IMR-90 (cell line): ENCODE measurements around the gene LCK. TPM values are rescaled to one million over a fixed set of nuclear protein-coding genes. Genes with fewer than 3 reads are reported as not detected.

Experiments used
- ATAC-seq: fragments of 200-7000 bp; cut with Tn5 transposase; 2 replicates; pipeline ENCODE4 v1.9.1; 2020; ENCODE audit warnings: low read depth, mild to moderate bottlenecking, moderate library complexity
- BruUV-seq: library from RNA; stranded (reverse); fragments of 400-500 nt; replicated peaks from 2 replicates; lab custom pipeline; 2021; lab: Mats Ljungman, UMichigan
- CTCF ChIA-PET: fragments of 300-600 bp; formaldehyde crosslinking; extraction: SDS; loops from one replicate; lab custom pipeline; 2021; ENCODE audit warnings: antibody characterized with exemption; lab: Yijun Ruan, JAX
- POLR2A ChIA-PET: fragments of 300-600 bp; sonication (Branson Sonifier 250); formaldehyde crosslinking; loops from one replicate; lab custom pipeline; 2022; ENCODE audit warnings: antibody characterized with exemption; ENCODE audit not compliant: unreplicated experiment; lab: Charles Lee
- DNase-seq: peaks from one replicate; pipeline ENCODE4 v3.0.0; 2013
- H2AFZ ChIP-seq: replicated peaks from 2 replicates; pipeline ENCODE3; 2013; ENCODE audit warnings: low read length, mild to moderate bottlenecking; ENCODE audit not compliant: poor library complexity
- H2AK5ac ChIP-seq: 2 replicates; pipeline ENCODE4 v1.6.1; 2013; ENCODE audit warnings: low read depth, low read length, inconsistent platforms
- H2AK9ac ChIP-seq: replicated peaks from 2 replicates; pipeline ENCODE3; 2013; ENCODE audit warnings: mild to moderate bottlenecking, low read depth, low read length, moderate library complexity; ENCODE audit not compliant: poor library complexity
- H2BK120ac ChIP-seq: 2 replicates; pipeline ENCODE4 v1.6.1; 2013; ENCODE audit warnings: low read depth, low read length, inconsistent platforms
- H2BK15ac ChIP-seq: 3 replicates; pipeline ENCODE4 v1.6.1; 2013; ENCODE audit warnings: low read depth, low read length, inconsistent platforms
- H2BK20ac ChIP-seq: 2 replicates; pipeline ENCODE4 v1.6.1; 2013; ENCODE audit warnings: low read depth, mild to moderate bottlenecking, inconsistent platforms, low read length, moderate library complexity
- H2BK5ac ChIP-seq: 2 replicates; pipeline ENCODE4 v1.6.1; 2013; ENCODE audit warnings: mild to moderate bottlenecking, low read depth, low read length, inconsistent platforms; ENCODE audit not compliant: poor library complexity, severe bottlenecking
- H3K14ac ChIP-seq: replicated peaks from 2 replicates; pipeline ENCODE4 v1.6.1; 2013; ENCODE audit warnings: low read depth, low read length, inconsistent platforms
- H3K18ac ChIP-seq: 2 replicates; pipeline ENCODE4 v1.6.1; 2013; ENCODE audit warnings: low read depth, low read length, control low read depth
- H3K23ac ChIP-seq: 2 replicates; pipeline ENCODE4 v1.6.1; 2013; ENCODE audit warnings: low read depth, low read length, inconsistent platforms
- H3K27ac ChIP-seq: 2 replicates; pipeline ENCODE4 v1.5.1; 2013; ENCODE audit warnings: mild to moderate bottlenecking, control low read depth, low read length; ENCODE audit not compliant: insufficient read depth
- H3K27me3 ChIP-seq: 2 replicates; pipeline ENCODE4 v1.6.1; 2013; ENCODE audit warnings: low read length; ENCODE audit not compliant: control insufficient read depth, insufficient read depth
- H3K36me3 ChIP-seq: 2 replicates; pipeline ENCODE4 v1.6.1; 2013; ENCODE audit warnings: low read length, mixed read lengths; ENCODE audit not compliant: control insufficient read depth, insufficient read depth
- H3K4ac ChIP-seq: 2 replicates; pipeline ENCODE4 v1.6.1; 2013; ENCODE audit warnings: low read depth, low read length, inconsistent platforms
- H3K4me1 ChIP-seq: 2 replicates; pipeline ENCODE4 v1.6.1; 2013; ENCODE audit warnings: low read length, mixed read lengths; ENCODE audit not compliant: control insufficient read depth, insufficient read depth
- H3K4me2 ChIP-seq: 2 replicates; pipeline ENCODE4 v1.6.1; 2013; ENCODE audit warnings: low read depth, mild to moderate bottlenecking, control low read depth, low read length, moderate library complexity
- H3K4me3 ChIP-seq: 2 replicates; pipeline ENCODE4 v1.5.1; 2013; ENCODE audit warnings: low read depth, mild to moderate bottlenecking, control low read depth, low read length, moderate library complexity; ENCODE audit not compliant: insufficient read depth
- H3K56ac ChIP-seq: 2 replicates; pipeline ENCODE4 v1.6.1; 2013; ENCODE audit warnings: low read length, inconsistent platforms; ENCODE audit not compliant: insufficient read depth; ENCODE audit errors: extremely low read depth
- H3K79me1 ChIP-seq, 2 experiments: 2 replicates each; pipeline ENCODE4 v1.6.1; 2013; ENCODE audit warnings: low read length in 2 of 2, inconsistent platforms in 1 of 2, low read depth in 1 of 2
- H3K9ac ChIP-seq: 2 replicates; pipeline ENCODE4 v1.6.1; 2013; ENCODE audit warnings: low read depth, low read length, control low read depth
- H3K9me1 ChIP-seq: 2 replicates; pipeline ENCODE4 v1.6.1; 2013; ENCODE audit warnings: low read length, inconsistent platforms; ENCODE audit not compliant: insufficient read depth
- H3K9me3 ChIP-seq: 2 replicates; pipeline ENCODE4 v1.6.1; 2013; ENCODE audit warnings: low read length; ENCODE audit not compliant: control insufficient read depth, insufficient read depth
- H4K20me1 ChIP-seq: 2 replicates; pipeline ENCODE4 v1.6.1; 2013; ENCODE audit warnings: low read length, inconsistent platforms; ENCODE audit not compliant: insufficient read depth
- H4K5ac ChIP-seq: 2 replicates; pipeline ENCODE4 v1.6.1; 2013; ENCODE audit warnings: mild to moderate bottlenecking, low read depth, low read length, control low read depth
- H4K8ac ChIP-seq, 2 experiments: 2 replicates each; pipeline ENCODE4 v1.6.1; 2013; ENCODE audit warnings: low read depth in 2 of 2, low read length in 2 of 2, control low read depth in 1 of 2, inconsistent platforms in 1 of 2
- H4K91ac ChIP-seq: 2 replicates; pipeline ENCODE4 v1.6.1; 2013; ENCODE audit warnings: low read depth, low read length, inconsistent platforms; ENCODE audit not compliant: insufficient read depth
- BHLHE40 ChIP-seq: fragments of 150-350 bp; IDR thresholded peaks from 2 replicates; pipeline ENCODE4 v1.6.1; 2016; ENCODE audit warnings: mild to moderate bottlenecking, low read depth, low read length
- CEBPB ChIP-seq: IDR thresholded peaks from 2 replicates; pipeline ENCODE4 v1.6.1; 2012; ENCODE audit warnings: low read depth, low read length, improper control_type of control experiment
- CHD1 ChIP-seq: IDR thresholded peaks from 2 replicates; pipeline ENCODE4 v1.6.1; 2012; ENCODE audit warnings: low read depth, low read length, improper control_type of control experiment
- ELK1 ChIP-seq: fragments of 150-350 bp; IDR thresholded peaks from 2 replicates; pipeline ENCODE4 v1.6.1; 2016; ENCODE audit warnings: low read depth, mild to moderate bottlenecking, low read length, moderate library complexity, borderline replicate concordance
- FOS ChIP-seq: fragments of 150-350 bp; IDR thresholded peaks from 2 replicates; pipeline ENCODE4 v1.6.1; 2016; ENCODE audit warnings: low read depth, low read length
- MAFK ChIP-seq: IDR thresholded peaks from 2 replicates; pipeline ENCODE4 v1.6.1; 2012; ENCODE audit warnings: low read depth, low read length, improper control_type of control experiment
- MAZ ChIP-seq: IDR thresholded peaks from 2 replicates; pipeline ENCODE4 v1.6.1; 2012; ENCODE audit warnings: low read depth, mild to moderate bottlenecking, low read length, improper control_type of control experiment, moderate library complexity, borderline replicate concordance
- MXI1 ChIP-seq: IDR thresholded peaks from 2 replicates; pipeline ENCODE4 v1.6.1; 2012; ENCODE audit warnings: low read depth, mild to moderate bottlenecking, low read length, moderate library complexity, borderline replicate concordance
- NFE2L2 ChIP-seq: fragments of 150-350 bp; IDR thresholded peaks from 2 replicates; pipeline ENCODE4 v1.6.1; 2016; ENCODE audit warnings: low read depth, mild to moderate bottlenecking, low read length
- POLR2A ChIP-seq: IDR thresholded peaks from 2 replicates; pipeline ENCODE4 v1.6.1; 2012; ENCODE audit warnings: mild to moderate bottlenecking, low read depth, low read length
- RAD21 ChIP-seq: IDR thresholded peaks from 2 replicates; pipeline ENCODE4 v1.6.1; 2012; ENCODE audit warnings: low read length, improper control_type of control experiment
- RCOR1 ChIP-seq: IDR thresholded peaks from 2 replicates; pipeline ENCODE4 v1.6.1; 2012; ENCODE audit warnings: mild to moderate bottlenecking, low read length, improper control_type of control experiment; ENCODE audit not compliant: insufficient replicate concordance
- RFX5 ChIP-seq: IDR thresholded peaks from 2 replicates; pipeline ENCODE4 v1.8.0; 2012; ENCODE audit warnings: low read depth, mild to moderate bottlenecking, low read length, moderate library complexity
- SMC3 ChIP-seq: fragments of 150-350 bp; IDR thresholded peaks from 2 replicates; pipeline ENCODE4 v1.6.1; 2016; ENCODE audit warnings: low read depth, mild to moderate bottlenecking, antibody characterized with exemption, low read length, moderate library complexity
- USF2 ChIP-seq: fragments of 150-350 bp; IDR thresholded peaks from 2 replicates; pipeline ENCODE4 v1.6.1; 2017; ENCODE audit warnings: mild to moderate bottlenecking, antibody characterized with exemption, low read length, low read depth
- WGBS, 2 experiments: methylation state at CpG; one replicate each; pipeline versions ENCODE4 v1.1.5 to v1.1.7; 2013; ENCODE audit warnings: missing lambda C conversion rate in 2 of 2; ENCODE audit not compliant: insufficient read length in 1 of 2; ENCODE audit errors: extremely low coverage in 2 of 2; 5-methylcytosine and 5-hydroxymethylcytosine counted together
- dilution Hi-C: fragments of 300-500 bp; cut with HindIII; formaldehyde crosslinking; loops from one replicate; pipeline ENCODE4 v1.14.3; 2018; ENCODE audit warnings: low sequenced_read_pairs; ENCODE audit not compliant: unreplicated experiment
- in situ Hi-C: fragments of 300-500 bp; cut with MboI; formaldehyde crosslinking; loops from 3 replicates; pipeline ENCODE4 v1.14.3; 2019; ENCODE audit warnings: low sequenced_read_pairs, inconsistent platforms, mixed read lengths
- intact Hi-C: fragments of 100-400 bp; cut with micrococcal nuclease; formaldehyde crosslinking; loops from 2 replicates; pipeline ENCODE4 v1.10.0; 2022
- polyA plus RNA-seq, 3 experiments: library from polyadenylated mRNA; depleted of rRNA; stranded (reverse); fragments of >200 nt; gene quantifications; 2 replicates each; pipeline ENCODE4 v1.2.3, GENCODE V29; 2012; ENCODE audit warnings: low replicate concordance in 1 of 3
- total RNA-seq: library from RNA; depleted of rRNA; stranded (reverse); fragments of >200 nt; gene quantifications from 2 replicates; pipeline ENCODE4 v1.2.3, GENCODE V29; 2012
- TF ChIP-seq, protein P1 (sequence below): conservative IDR thresholded peaks from 2 replicates; pipeline ENCODE4 v1.5.1; 2012; ENCODE audit warnings: mild to moderate bottlenecking, low read depth, low read length, improper control_type of control experiment

LCK gene
- total and polyA plus RNA-seq, 2 of the 4 experiments (the other 2 are of a cell fraction) = not detected

GRCh38 chr1:32285658-32286057 is 34.6 kb downstream of the LCK start:
- ChIA-PET POLR2A (no interaction called here), CTCF (no interaction called here)
- Histone ChIP-seq H3K27ac (no peak overlapping the region), H3K36me3 (no peaks in the 10 kb centered on the region), H2AK9ac (no peak overlapping the region), H3K27me3 (no peaks in the 10 kb centered on the region), H2AK5ac (no peak overlapping the region), H3K79me1 (no peaks in the 10 kb centered on the region), H4K5ac (no peak overlapping the region), H3K23ac (no peak overlapping the region), H2BK20ac (no peak overlapping the region), H2BK5ac (no peak overlapping the region), H2BK15ac (no peak overlapping the region), H3K4me2 (no peak overlapping the region), H4K91ac (no peak overlapping the region), H3K56ac (no peak overlapping the region), H3K9me3 (no peaks in the 10 kb centered on the region), H3K4ac (no peak overlapping the region), H3K14ac (no peak overlapping the region), H3K9me1 (no peaks in the 10 kb centered on the region), H3K18ac (no peak overlapping the region), H4K8ac (no peak overlapping the region), H2BK120ac (no peak overlapping the region), H4K20me1 (no peaks in the 10 kb centered on the region), H3K4me1 (no peaks in the 10 kb centered on the region), H3K9ac (no peak overlapping the region), H3K4me3 (no peak overlapping the region), H2AFZ (no peak overlapping the region)
- dilution Hi-C loops (no loop called here), in situ Hi-C loops (no loop called here), intact Hi-C loops (no loop called here)
- TF ChIP-seq, protein P1, sequence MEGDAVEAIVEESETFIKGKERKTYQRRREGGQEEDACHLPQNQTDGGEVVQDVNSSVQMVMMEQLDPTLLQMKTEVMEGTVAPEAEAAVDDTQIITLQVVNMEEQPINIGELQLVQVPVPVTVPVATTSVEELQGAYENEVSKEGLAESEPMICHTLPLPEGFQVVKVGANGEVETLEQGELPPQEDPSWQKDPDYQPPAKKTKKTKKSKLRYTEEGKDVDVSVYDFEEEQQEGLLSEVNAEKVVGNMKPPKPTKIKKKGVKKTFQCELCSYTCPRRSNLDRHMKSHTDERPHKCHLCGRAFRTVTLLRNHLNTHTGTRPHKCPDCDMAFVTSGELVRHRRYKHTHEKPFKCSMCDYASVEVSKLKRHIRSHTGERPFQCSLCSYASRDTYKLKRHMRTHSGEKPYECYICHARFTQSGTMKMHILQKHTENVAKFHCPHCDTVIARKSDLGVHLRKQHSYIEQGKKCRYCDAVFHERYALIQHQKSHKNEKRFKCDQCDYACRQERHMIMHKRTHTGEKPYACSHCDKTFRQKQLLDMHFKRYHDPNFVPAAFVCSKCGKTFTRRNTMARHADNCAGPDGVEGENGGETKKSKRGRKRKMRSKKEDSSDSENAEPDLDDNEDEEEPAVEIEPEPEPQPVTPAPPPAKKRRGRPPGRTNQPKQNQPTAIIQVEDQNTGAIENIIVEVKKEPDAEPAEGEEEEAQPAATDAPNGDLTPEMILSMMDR = no peak
- TF ChIP-seq RFX5 = no peak
- no peak for TF ChIP-seq MAZ
- no peak for TF ChIP-seq FOS
- TF ChIP-seq ELK1 = no peak
- no peak for TF ChIP-seq RAD21
- TF ChIP-seq CEBPB = no peak
- no peak for TF ChIP-seq USF2
- TF ChIP-seq POLR2A = no peak
- no peak for TF ChIP-seq SMC3
- TF ChIP-seq RCOR1 = no peak
- no peak for TF ChIP-seq MAFK
- TF ChIP-seq CHD1 = no peak
- no peak for TF ChIP-seq BHLHE40
- no peak for TF ChIP-seq NFE2L2
- TF ChIP-seq MXI1 = no peak
- DNase-seq = no peak
- ATAC-seq = no peak
- 100% methylated on average over 1 of the region's 3 CpGs; no CpG with 5 or more reads in 1 of the 2 experiments for WGBS, 2 experiments
- BruUV-seq = no TSS peak
